HEK293T (cell line): ENCODE results near the gene RTKN.

ENCODE experiments used
- CTCF ChIA-PET: fragments of 350-600 bp; formaldehyde crosslinking; extraction: SDS; loops from one replicate; lab custom pipeline; 2021; ENCODE audit warnings: antibody characterized with exemption, inconsistent platforms; lab: Yijun Ruan, JAX
- POLR2A ChIA-PET: fragments of 350-600 bp; formaldehyde crosslinking; extraction: SDS; loops from one replicate; lab custom pipeline; 2020; ENCODE audit warnings: antibody characterized with exemption, inconsistent platforms; lab: Yijun Ruan, JAX
- DNase-seq: peaks from one replicate; pipeline ENCODE4 v3.0.0; 2012; ENCODE audit warnings: mixed read lengths; ENCODE audit errors: extremely low spot score
- ARNT ChIP-seq: fragments of 450-650 bp; IDR thresholded peaks from 2 replicates; pipeline ENCODE4 v1.6.1; 2017; ENCODE audit warnings: mild to moderate bottlenecking
- BHLHE40 ChIP-seq: fragments of 450-650 bp; IDR thresholded peaks from 2 replicates; pipeline ENCODE4 v1.6.1; 2016; ENCODE audit warnings: mild to moderate bottlenecking, moderate library complexity, borderline replicate concordance
- CTBP1 ChIP-seq: fragments of 450-650 bp; IDR thresholded peaks from 2 replicates; pipeline ENCODE4 v1.6.1; 2016; ENCODE audit warnings: borderline replicate concordance
- ELF4 ChIP-seq: fragments of 450-650 bp; IDR thresholded peaks from 2 replicates; pipeline ENCODE4 v1.6.1; 2017; ENCODE audit warnings: antibody characterized with exemption
- FOXA1 ChIP-seq: fragments of 450-650 bp; IDR thresholded peaks from 2 replicates; pipeline ENCODE4 v1.6.1; 2016; ENCODE audit warnings: mild to moderate bottlenecking
- FOXK2 ChIP-seq: fragments of 450-650 bp; IDR thresholded peaks from 2 replicates; pipeline ENCODE4 v1.6.1; 2016; ENCODE audit warnings: mild to moderate bottlenecking
- FOXM1 ChIP-seq: fragments of 450-650 bp; IDR thresholded peaks from 2 replicates; pipeline ENCODE4 v1.6.1; 2017; ENCODE audit warnings: mild to moderate bottlenecking, borderline replicate concordance
- HDGF ChIP-seq: fragments of 450-650 bp; IDR thresholded peaks from 2 replicates; pipeline ENCODE4 v1.6.1; 2017; ENCODE audit warnings: antibody characterized with exemption, borderline replicate concordance
- L3MBTL2 ChIP-seq: fragments of 450-650 bp; conservative IDR thresholded peaks from 2 replicates; pipeline ENCODE4 v1.6.1; 2016; ENCODE audit warnings: mild to moderate bottlenecking
- LEF1 ChIP-seq: fragments of 450-650 bp; IDR thresholded peaks from 2 replicates; pipeline ENCODE4 v1.6.1; 2017; ENCODE audit warnings: mild to moderate bottlenecking, borderline replicate concordance
- NFRKB ChIP-seq: fragments of 450-650 bp; IDR thresholded peaks from 2 replicates; pipeline ENCODE4 v1.6.1; 2016; ENCODE audit warnings: mild to moderate bottlenecking, moderate library complexity
- PKNOX1 ChIP-seq: fragments of 450-650 bp; IDR thresholded peaks from 2 replicates; pipeline ENCODE4 v1.6.1; 2016
- SUZ12 ChIP-seq: fragments of 450-650 bp; IDR thresholded peaks from 2 replicates; pipeline ENCODE4 v1.6.1; 2016; ENCODE audit warnings: mild to moderate bottlenecking
- TARDBP ChIP-seq: fragments of 450-650 bp; IDR thresholded peaks from 2 replicates; pipeline ENCODE4 v1.6.1; 2016
- ZNF384 ChIP-seq: fragments of 450-650 bp; IDR thresholded peaks from 2 replicates; pipeline ENCODE4 v1.6.1; 2016

RTKN gene

DNA sequence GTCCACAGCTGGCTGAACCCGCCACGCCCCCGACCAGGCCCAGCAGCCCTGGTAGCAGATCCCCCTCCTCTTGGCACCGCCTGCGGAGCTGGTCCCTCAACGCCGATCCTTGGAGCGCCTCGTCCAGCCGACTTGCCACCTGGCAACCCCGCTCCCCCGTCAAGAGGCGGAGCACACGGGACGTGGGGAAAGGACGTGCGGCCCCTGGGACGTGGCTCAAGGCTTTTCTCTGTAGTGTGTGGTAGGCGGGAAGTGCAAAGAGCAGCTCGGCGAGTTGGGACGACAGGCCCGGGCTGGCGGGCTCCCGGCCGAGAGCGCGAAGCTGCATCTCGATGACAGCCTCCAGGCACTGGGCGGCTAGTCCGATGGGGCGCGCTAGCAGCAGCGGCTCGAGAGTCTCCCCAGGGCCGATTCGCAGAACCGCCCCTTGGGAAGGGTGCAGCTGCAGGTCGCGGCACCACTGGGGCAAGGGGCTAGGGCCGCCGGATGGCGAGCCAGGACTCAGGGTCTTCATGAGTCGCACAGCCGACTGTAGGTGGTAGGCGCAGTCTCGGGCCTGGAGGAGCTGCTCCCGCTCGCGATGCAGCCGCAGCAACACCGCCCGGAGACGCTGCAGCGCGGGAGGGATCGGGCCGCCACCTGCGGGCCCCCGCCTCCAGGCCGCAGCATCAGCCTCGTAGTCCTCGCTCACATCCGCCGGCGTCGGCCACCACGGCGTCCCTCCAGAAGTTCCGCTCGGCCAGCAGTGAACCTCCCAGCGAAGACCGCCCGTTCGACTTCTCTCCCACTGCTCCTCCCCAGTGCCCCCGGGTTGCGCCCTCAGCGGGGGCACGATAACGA, 40.4 kb upstream of the RTKN start:
- CTCF ChIA-PET, result interaction anchor here (0.7 to 1.5 kb wide), 9 partner anchors 7 to 392 kb away, joined by 3 to 10 read pairs (median 3); partner anchors contain the start of gene HTRA2
- POLR2A ChIA-PET, result interaction anchor here (0.8 to 4.1 kb wide), 17 partner anchors 7 to 112 kb away, joined by 3 to 46 read pairs (median 6); partner anchors contain the start of genes AUP1, DQX1, HTRA2 and INO80B
- peak; percentile 46 for DNase-seq
- TF ChIP-seq HDGF (no peak), L3MBTL2 (no peak; the same call in 1 of the 2 replicates), BHLHE40 (no peak), NFRKB (no peak)

GRCh38 chr2:74481431-74481830, 39.7 kb upstream of the RTKN start:
- TF ChIP-seq ARNT (no peak), FOXA1 (no peak)
- ChIA-PET POLR2A (interaction anchor here (0.9 to 4.1 kb wide), 11 partner anchors 9 to 112 kb away, joined by 3 to 46 read pairs (median 15); partner anchors contain the start of genes AUP1, HTRA2, INO80B and MOGS), CTCF (interaction anchor here (0.8 to 1.3 kb wide), 2 partner anchors 14 to 49 kb away, joined by 4 to 5 read pairs; partner anchors contain the start of gene HTRA2)
- no peak for DNase-seq

DNA sequence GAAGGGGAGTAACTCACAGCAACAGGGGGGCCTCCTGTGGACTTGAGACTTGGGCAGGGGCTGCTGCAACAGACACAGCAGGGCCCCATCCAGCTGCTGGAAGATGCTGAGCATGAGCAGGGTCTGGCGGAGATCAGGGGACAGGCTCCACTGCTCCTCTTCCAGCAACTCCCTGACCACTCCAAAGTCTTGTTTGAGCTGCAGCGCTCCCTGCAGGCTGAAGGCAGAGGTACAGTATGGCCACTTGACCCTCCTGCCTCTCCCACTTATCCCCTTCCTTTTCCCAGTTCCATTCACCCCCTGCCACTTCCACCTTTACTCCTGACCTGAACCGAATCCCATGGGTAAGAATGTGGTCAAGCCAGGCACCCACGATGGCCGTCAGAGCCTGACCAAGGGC, 33.2 kb upstream of the RTKN start:
- ChIA-PET POLR2A (interaction anchor here (0.9 to 5.4 kb wide), 4 partner anchors 8 to 58 kb away, joined by 3 to 62 read pairs (median 4); partner anchors contain the start of genes CCDC142, MOGS, TTC31 and WBP1), CTCF (interaction anchor here (0.6 to 1.6 kb wide), 4 partner anchors 8 to 79 kb away, joined by 3 to 4 read pairs (median 3); partner anchors contain the start of genes CCDC142 and TTC31)
- TF ChIP-seq ELF4 (no peak), FOXA1 (no peak), L3MBTL2 (no peak), SUZ12 (no peak), FOXM1 (no peak), ARNT (no peak), TARDBP (no peak), BHLHE40 (no peak)
- no peak for DNase-seq

- POLR2A ChIA-PET, result interaction anchor here (0.9 to 5.4 kb wide), 4 partner anchors 8 to 58 kb away, joined by 3 to 62 read pairs (median 4); partner anchors contain the start of genes CCDC142, MOGS, TTC31 and WBP1
- no peak for DNase-seq
- CTCF ChIA-PET, result interaction anchor here (0.6 to 1.6 kb wide), 5 partner anchors 35 to 650 kb away, joined by 3 to 4 read pairs (median 3); no protein-coding TSS in a partner anchor
- TF ChIP-seq FOXK2 (no peak), CTBP1 (no peak), BHLHE40 (no peak), TARDBP (no peak), NFRKB (no peak), SUZ12 (no peak), ELF4 (no peak), FOXA1 (no peak), FOXM1 (no peak), ZNF384 (no peak), LEF1 (no peak)
These were observed 32.7 kb upstream of the RTKN start for GRCh38 chr2:74474481-74474880.

- no peak for DNase-seq
- TF ChIP-seq ZNF384 (no peak), FOXM1 (no peak), NFRKB (no peak)
- POLR2A ChIA-PET, result interaction anchor here (0.7 to 5.4 kb wide), 19 partner anchors 9 to 181 kb away, joined by 3 to 62 read pairs (median 3); partner anchors contain the start of genes AUP1, C2orf81, CCDC142 and HTRA2
- CTCF ChIA-PET, result no interaction called here
These were observed 31.2 kb upstream of the RTKN start for GRCh38 chr2:74472945-74473258.

DNA sequence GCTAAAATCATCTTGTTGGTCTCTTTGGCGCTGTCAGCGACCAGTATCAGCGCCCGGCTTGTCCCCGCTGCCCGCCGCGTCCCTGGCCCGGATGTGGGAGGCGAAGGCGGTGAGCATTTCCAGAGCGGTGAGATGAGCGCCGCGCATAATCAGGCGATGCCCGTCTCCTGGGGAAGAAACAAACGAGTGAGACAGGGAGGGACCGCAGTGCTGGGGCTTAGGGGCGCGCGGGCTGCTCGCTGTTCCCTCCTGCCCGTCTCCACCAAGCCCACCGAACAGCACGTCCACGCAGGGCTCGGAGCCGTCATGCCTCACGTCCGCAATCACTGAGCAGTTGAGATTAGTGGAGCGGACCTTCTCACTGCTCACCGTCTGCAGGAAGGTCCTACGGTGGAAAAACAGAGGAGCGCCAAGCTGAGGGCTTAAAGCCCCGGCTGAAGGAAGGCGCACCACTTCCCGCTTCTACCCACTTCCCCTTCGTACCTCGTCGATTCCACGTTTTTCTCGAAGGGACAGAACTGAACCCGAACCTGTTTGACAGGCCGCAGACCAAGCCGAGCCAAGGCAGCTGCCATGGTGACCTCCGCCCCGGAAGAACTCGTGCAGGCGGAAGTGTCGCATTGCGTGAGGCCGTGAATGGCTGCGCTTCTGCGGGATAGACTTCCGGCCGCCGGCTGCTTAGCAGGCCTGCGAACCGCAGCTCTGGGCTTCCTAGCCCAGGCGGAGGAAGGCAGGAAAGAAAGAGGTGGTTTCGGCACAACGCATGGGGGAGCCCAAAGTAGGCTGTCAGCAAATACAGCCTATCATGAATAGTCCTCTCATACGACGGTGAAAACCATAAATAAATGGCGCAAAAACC, 30.6 kb upstream of the RTKN start, which contains the start of gene MRPL53:
TSS of gene MRPL53 (minus strand) at position 595 of the 859 bp plus-strand sequence. CDS start at position 575, 20 bp downstream.
- peak; percentile 86 for DNase-seq
- ChIA-PET CTCF (no interaction called here), POLR2A (interaction anchor here (0.7 to 5.4 kb wide), 20 partner anchors 8 to 182 kb away, joined by 3 to 62 read pairs (median 3); partner anchors contain the start of genes AUP1, C2orf81, CCDC142 and HTRA2)
- TF ChIP-seq ELF4, result peak; percentile 71
- TF ChIP-seq PKNOX1, result peak; percentile 49; the same call in 1 of the 2 replicates
- peak; percentile 69; the same call in 1 of the 2 replicates for TF ChIP-seq L3MBTL2
- TF ChIP-seq NFRKB, result no peak
